Astrocyte of the spinal cord (primary cell): ENCODE data around the gene SEMA6B.

Experiments
- DNase-seq: peaks from one replicate; pipeline ENCODE4 v3.0.0; 2011; ENCODE audit warnings: low read depth, low spot score
- H3K4me3 ChIP-seq: 2 replicates; pipeline ENCODE4 v1.5.1; 2011; ENCODE audit warnings: low read depth, mild to moderate bottlenecking, low read length, moderate library complexity
- CTCF ChIP-seq: IDR thresholded peaks from 2 replicates; pipeline ENCODE4 v1.5.1; 2012; ENCODE audit warnings: low read depth, mild to moderate bottlenecking, low read length, inconsistent platforms
- in situ Hi-C: cut with HindIII; loops from 2 replicates; pipeline ENCODE4 v1.10.0; 2017; ENCODE audit warnings: low sequenced_read_pairs

Gene SEMA6B

GRCh38 chr19:4594201-4594600 lies 34.7 kb upstream of the SEMA6B start:
- in situ Hi-C loops = no loop called here
- TF ChIP-seq CTCF = no peak
- DNase-seq = no peak
- H3K4me3 ChIP-seq = no peak overlapping the region

GRCh38 chr19:4593409-4593851 lies 33.9 kb upstream of the SEMA6B start:
- H3K4me3 ChIP-seq = no peak overlapping the region
- DNase-seq = no peak
- in situ Hi-C loops = no loop called here
- no peak for TF ChIP-seq CTCF

GRCh38 chr19:4592445-4592844 lies 33.0 kb upstream of the SEMA6B start:
- no peak for TF ChIP-seq CTCF
- DNase-seq = no peak
- in situ Hi-C loops = no loop called here
- H3K4me3 ChIP-seq = no peak overlapping the region

- H3K4me3 ChIP-seq = no peak overlapping the region
- no peak for TF ChIP-seq CTCF
- in situ Hi-C loops = no loop called here
- no peak for DNase-seq
Measured at GRCh38 chr19:4591320-4591719, 31.8 kb upstream of the SEMA6B start.

GRCh38 chr19:4590559-4590958 lies 31.1 kb upstream of the SEMA6B start:
- H3K4me3 ChIP-seq = no peak overlapping the region
- no peak for TF ChIP-seq CTCF
- DNase-seq = no peak
- in situ Hi-C loops = no loop called here

- peak; percentile 37 for TF ChIP-seq CTCF
- in situ Hi-C loops = no loop called here
- no peak for DNase-seq
- no peak overlapping the region for H3K4me3 ChIP-seq
Measured at GRCh38 chr19:4589579-4590410, 30.3 kb upstream of the SEMA6B start.
